ENCODE data around the gene DTX4. TPM values are rescaled to one million over a fixed set of nuclear protein-coding genes. Genes with fewer than 3 reads are reported as not detected.
A peak's percentile ranks its signal among the peaks of the same experiment; 100 is the strongest.

The DTX4 gene
- total RNA-seq, 1 experiment from 2014 or later: 96.7 TPM

GRCh38 chr11:59137190-59137589 lies 34.7 kb upstream of the DTX4 start:
- no peak overlapping the region for H3K27ac Mint-ChIP-seq (ENCODE audit: unreplicated experiment)
- Histone ChIP-seq H3K27me3 (replicated peaks; ENCODE audit: control insufficient read depth, insufficient read depth, low read length) (no peaks in the 10 kb centered on the region), H3K36me3 (ENCODE audit: control insufficient read depth, insufficient read depth, low read length) (0 out of 2 replicates have a peak, but pooled peaks cover 2% of the 10 kb centered on the region), H3K4me1 (no peaks in the 10 kb centered on the region), H3K9me3 (peaks cover 6% of the 10 kb centered on the region), H3K4me3 (ENCODE audit: low read depth, low read length) (no peak overlapping the region)
- DNase-seq: no peak
- H3K4me3 Mint-ChIP-seq (ENCODE audit: unreplicated experiment): no peak overlapping the region
- peaks cover 14% of the 10 kb centered on the region for H3K9me3 Mint-ChIP-seq (ENCODE audit: unreplicated experiment)
- TF ChIP-seq CTCF (IDR thresholded peaks at IDR 0.05; ENCODE audit: insufficient read depth in 1 of 2, low read depth in 1 of 2, low read length in 1 of 2, severe bottlenecking in 1 of 2, unreplicated experiment in 1 of 2): no peak
- ChIA-PET POLR2A (interaction anchor here (0.6 kb wide), 1 partner anchor 690 kb away, joined by 3 read pairs; no protein-coding TSS in a partner anchor), CTCF (interaction anchor here (0.6 kb wide), 1 partner anchor 21 kb away, joined by 5 read pairs; no protein-coding TSS in a partner anchor)
- H3K27me3 Mint-ChIP-seq (ENCODE audit: insufficient read depth, unreplicated experiment): no peaks in the 10 kb centered on the region
- intact Hi-C loops (cut with micrococcal nuclease; ENCODE audit: unreplicated experiment): no loop called here
- H3K4me1 Mint-ChIP-seq (ENCODE audit: low read depth, unreplicated experiment): peaks cover 15% of the 10 kb centered on the region
- BruUV-seq (replicated peaks): no TSS peak
- H3K36me3 Mint-ChIP-seq (ENCODE audit: insufficient read depth, unreplicated experiment): peaks cover 23% of the 10 kb centered on the region

- intact Hi-C loops (cut with micrococcal nuclease; ENCODE audit: unreplicated experiment): no loop called here
- Histone ChIP-seq H3K9me3 (no peaks in the 10 kb centered on the region; the same call in 1 of the 2 replicates), H3K4me3 (ENCODE audit: low read depth, low read length) (no peak overlapping the region), H3K4me1 (peaks cover 1% of the 10 kb centered on the region; the same call in 1 of the 2 replicates), H3K27me3 (replicated peaks; ENCODE audit: control insufficient read depth, insufficient read depth, low read length) (no peaks in the 10 kb centered on the region), H3K36me3 (ENCODE audit: control insufficient read depth, insufficient read depth, low read length) (0 out of 2 replicates have a peak, but pooled peaks cover 2% of the 10 kb centered on the region)
- Mint-ChIP-seq H3K4me1 (ENCODE audit: low read depth, unreplicated experiment) (peaks cover 19% of the 10 kb centered on the region), H3K4me3 (ENCODE audit: unreplicated experiment) (no peak overlapping the region), H3K36me3 (ENCODE audit: insufficient read depth, unreplicated experiment) (peaks cover 22% of the 10 kb centered on the region), H3K9me3 (ENCODE audit: unreplicated experiment) (no peaks in the 10 kb centered on the region), H3K27ac (ENCODE audit: unreplicated experiment) (no peak overlapping the region), H3K27me3 (ENCODE audit: insufficient read depth, unreplicated experiment) (no peaks in the 10 kb centered on the region)
- BruUV-seq (replicated peaks): no TSS peak
- CTCF ChIA-PET: no interaction called here
- TF ChIP-seq CTCF (IDR thresholded peaks at IDR 0.05; ENCODE audit: insufficient read depth in 1 of 2, low read depth in 1 of 2, low read length in 1 of 2, severe bottlenecking in 1 of 2, unreplicated experiment in 1 of 2): no peak
- POLR2A ChIA-PET: no interaction called here
- no peak for DNase-seq
These were observed 33.3 kb upstream of the DTX4 start for GRCh38 chr11:59138643-59139042.

- Mint-ChIP-seq H3K9me3 (ENCODE audit: unreplicated experiment) (no peaks in the 10 kb centered on the region), H3K27ac (ENCODE audit: unreplicated experiment) (peak overlapping the region; percentile 94), H3K27me3 (ENCODE audit: insufficient read depth, unreplicated experiment) (no peaks in the 10 kb centered on the region), H3K4me3 (ENCODE audit: unreplicated experiment) (peak overlapping the region; percentile 98), H3K4me1 (ENCODE audit: low read depth, unreplicated experiment) (peaks cover 30% of the 10 kb centered on the region), H3K36me3 (ENCODE audit: insufficient read depth, unreplicated experiment) (peaks cover 27% of the 10 kb centered on the region)
- no peaks in the 10 kb centered on the region for H3K27me3 ChIP-seq (replicated peaks; ENCODE audit: control insufficient read depth, insufficient read depth, low read length)
- ChIA-PET POLR2A (interaction anchor here (1.8 kb wide), 1 partner anchor 34 kb away, joined by 11 read pairs; the partner anchor contains the start of gene FAM111B), CTCF (interaction anchor here (1.8 kb wide), 3 partner anchors 14 to 45 kb away, joined by 10 to 35 read pairs (median 14); no protein-coding TSS in a partner anchor)
- no peak overlapping the region for H3K4me3 ChIP-seq (ENCODE audit: low read depth, low read length)
- BruUV-seq (replicated peaks): no TSS peak
- intact Hi-C loops (cut with micrococcal nuclease; ENCODE audit: unreplicated experiment): loop anchor here (5.0 to 10.0 kb wide), 2 partner anchors 214 to 346 kb away; no protein-coding TSS in a partner anchor
- H3K4me1 ChIP-seq: peaks cover 9% of the 10 kb centered on the region
- H3K36me3 ChIP-seq (ENCODE audit: control insufficient read depth, insufficient read depth, low read length): no peaks in the 10 kb centered on the region; the same call in 1 of the 2 replicates
- no peaks in the 10 kb centered on the region for H3K9me3 ChIP-seq
- DNase-seq: no peak
- no peak for TF ChIP-seq CTCF (IDR thresholded peaks at IDR 0.05; ENCODE audit: insufficient read depth in 1 of 2, low read depth in 1 of 2, low read length in 1 of 2, severe bottlenecking in 1 of 2, unreplicated experiment in 1 of 2)
These were observed 30.7 kb upstream of the DTX4 start for GRCh38 chr11:59141191-59141590.

Data from Caco-2 (cell line).